Myocyte (in vitro differentiated cells): Measurements from ENCODE around the gene ZNF155. TPM values are rescaled to one million over a fixed set of nuclear protein-coding genes. Genes with fewer than 3 reads are reported as not detected.

Experiments used
- DNase-seq: peaks from one replicate; pipeline ENCODE4 v3.0.0-alpha.2; 2012; ENCODE audit warnings: low read depth
- total RNA-seq: library from RNA; depleted of rRNA; stranded (reverse); fragments of >200 nt; gene quantifications from 2 replicates; pipeline ENCODE4 v1.2.3, GENCODE V29; 2014

Gene ZNF155
- total RNA-seq, 1 donor from 2014 or later: 7.3 TPM

DNA sequence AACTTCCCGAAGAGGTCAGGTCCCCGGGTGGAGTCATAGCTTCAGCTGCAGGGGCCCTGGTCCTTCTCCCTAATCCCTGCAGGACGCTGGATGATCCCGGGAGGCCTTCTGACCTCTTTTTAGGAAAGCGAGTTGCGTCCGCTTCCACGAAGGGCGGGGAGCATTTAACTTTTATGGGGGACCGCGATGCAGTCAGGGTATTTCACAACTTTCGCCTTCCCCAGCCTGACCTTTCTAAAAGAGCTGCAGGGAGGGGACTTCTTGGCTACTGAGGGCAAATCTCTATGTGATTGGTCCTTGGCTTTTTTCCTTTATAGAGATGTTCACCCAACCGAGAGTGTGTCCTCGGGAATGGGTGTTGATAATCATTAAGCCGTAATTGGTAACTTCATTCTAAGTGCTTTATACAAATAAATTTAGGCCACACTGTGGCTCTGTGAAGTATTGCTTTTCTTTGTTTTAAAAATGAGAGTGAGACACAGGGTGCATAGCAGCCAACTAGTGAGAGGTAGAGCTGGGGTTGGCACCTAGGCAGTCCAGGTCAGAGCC lies 19.5 kb downstream of the ZNF155 start:
- DNase-seq: peak; percentile 6

DNA sequence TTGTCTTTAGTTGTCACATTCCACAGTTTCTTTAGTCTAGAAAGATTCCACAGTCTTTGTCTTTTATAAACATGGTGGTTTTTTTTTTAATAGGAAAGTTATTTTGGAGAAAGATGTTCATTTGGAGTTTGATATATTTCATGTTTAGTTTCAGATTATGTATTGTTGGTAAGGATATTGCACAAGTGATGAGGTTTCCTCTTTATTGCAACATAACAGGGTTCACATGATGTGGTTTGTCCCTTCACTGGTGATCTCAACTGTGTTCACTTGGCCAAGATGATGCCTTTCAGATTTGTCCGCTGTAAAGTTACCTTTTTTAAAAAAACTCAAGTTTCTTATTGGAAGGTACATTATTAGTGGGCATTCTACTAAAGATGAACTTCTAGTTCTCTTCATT lies 22.0 kb downstream of the ZNF155 start:
- DNase-seq: no peak

DNA sequence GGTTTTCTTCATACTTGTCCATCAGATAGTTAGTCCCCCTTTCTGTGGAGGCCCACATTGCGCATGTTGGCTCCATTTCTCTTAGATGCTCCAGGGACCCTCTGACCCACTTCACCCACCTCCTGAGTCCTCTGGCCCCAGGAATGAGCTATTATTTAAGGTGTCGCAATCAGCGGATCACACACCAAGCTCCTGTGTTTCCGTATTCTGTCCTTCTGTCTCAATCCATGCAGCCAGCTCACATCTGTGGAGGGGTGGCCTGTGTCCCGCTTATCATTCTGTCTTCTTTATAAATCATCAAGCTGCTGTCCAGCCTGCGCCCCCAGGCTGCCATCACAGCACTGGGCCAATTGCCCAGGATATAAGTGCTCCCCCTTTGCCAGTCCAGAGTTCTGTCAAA lies 23.5 kb downstream of the ZNF155 start:
- DNase-seq: no peak

DNA sequence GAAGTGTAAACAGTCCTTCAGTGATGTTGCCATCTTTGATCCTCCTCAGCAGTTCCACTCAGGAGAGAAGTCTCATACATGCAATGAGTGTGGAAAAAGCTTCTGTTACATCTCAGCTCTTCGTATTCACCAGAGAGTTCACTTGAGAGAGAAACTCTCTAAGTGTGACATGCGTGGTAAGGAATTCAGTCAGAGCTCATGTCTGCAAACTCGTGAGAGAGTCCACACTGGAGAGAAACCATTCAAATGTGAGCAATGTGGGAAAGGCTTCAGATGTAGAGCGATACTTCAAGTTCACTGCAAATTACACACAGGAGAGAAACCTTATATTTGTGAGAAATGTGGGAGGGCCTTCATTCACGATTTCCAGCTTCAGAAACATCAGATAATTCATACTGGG lies 26.5 kb downstream of the ZNF155 start:
- no peak for DNase-seq

DNA sequence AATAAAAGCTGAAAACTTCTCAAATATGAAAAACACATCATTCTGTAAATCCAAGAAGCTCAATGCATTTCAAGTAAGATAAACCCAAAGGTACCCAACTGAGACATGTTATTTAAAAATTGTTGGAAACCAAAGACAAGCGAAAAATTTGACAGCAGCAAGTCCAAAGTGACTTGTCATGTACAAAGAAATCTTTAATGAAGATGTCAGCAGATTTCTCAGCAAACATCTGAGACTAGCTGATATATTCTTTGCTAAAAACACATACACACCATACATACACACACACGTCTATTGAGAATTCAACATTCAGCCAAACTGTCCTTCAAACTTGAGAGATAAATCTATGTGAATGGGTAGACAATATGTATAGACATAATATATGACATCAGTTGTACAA lies 35.5 kb downstream of the ZNF155 start:
- DNase-seq: no peak

DNA sequence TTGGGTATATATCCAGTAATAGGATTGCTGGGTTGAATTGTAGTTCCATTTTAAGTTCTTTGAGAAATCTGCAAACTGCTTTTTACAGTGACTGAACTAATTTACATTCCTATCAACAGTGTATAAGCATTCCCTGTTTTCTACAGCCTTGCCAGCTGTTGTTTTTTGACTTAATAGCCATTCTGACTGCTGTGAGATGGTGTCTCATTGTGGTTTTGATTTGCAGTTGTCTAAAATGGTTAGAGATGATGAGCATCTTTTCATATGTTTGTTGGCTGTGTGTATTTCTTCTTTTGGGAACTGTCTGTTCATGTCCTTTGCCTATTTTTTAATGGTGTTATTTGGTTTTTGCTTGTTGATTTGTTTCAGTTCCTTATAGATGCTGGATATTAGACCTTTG lies 37.2 kb downstream of the ZNF155 start:
- DNase-seq: peak; percentile 55

DNA sequence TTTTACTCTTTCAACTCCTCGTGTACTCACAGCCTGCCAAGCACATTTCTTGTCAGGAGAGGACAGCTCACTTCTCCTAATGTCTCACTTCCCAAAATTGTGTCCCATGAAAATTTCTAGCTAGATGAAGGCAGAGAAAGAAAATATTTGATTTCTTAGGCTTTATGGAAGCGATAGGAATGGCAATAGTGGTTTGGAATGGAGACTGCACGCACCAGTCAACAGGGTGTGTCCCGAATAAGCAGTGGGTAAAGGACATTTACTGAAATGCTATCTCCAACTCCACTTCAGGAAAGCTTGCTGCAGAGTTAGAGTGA lies 40.9 kb downstream of the ZNF155 start:
- DNase-seq: no peak

DNA sequence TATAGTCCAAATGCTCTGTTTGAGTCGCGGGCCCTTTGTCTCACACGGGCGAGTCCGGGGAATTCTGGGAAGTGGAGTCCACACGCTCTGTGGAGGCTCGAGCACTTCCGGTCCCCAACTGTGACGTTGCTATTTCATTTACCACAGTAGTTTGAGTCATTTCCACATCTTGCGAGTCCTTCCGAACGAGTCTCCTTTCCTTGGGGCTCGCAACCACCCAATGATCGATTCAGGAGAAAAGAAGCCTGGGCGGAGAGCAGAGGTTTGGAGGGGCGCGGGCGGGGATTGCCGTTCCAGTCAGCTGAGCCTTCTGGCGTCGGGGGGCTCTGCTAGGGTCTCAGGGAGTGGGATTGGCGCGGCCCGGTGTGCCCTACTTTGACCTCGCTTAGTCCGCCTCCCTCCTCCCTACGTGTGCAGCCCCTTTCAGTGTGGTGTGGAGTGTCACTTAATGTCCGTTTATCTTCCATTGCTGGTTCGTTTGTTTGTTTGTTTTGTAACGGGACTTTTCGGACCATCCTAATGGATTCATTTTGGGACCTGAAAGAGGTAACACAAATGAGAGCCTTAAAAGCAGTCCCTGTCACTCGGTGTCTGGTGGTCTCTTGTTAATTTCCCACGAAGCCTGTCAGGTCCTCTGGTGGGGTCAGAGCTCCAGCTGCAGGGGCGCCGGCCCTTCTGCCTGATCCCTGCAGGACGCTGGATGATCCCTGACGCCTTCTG lies 41.4 kb downstream of the ZNF155 start, which contains the start of gene ZNF222:
ZNF222 (plus strand) TSS at position 163 of the 720 bp plus-strand sequence; CDS start at position 221, 58 bp downstream.
- DNase-seq: peak; percentile 92

DNA sequence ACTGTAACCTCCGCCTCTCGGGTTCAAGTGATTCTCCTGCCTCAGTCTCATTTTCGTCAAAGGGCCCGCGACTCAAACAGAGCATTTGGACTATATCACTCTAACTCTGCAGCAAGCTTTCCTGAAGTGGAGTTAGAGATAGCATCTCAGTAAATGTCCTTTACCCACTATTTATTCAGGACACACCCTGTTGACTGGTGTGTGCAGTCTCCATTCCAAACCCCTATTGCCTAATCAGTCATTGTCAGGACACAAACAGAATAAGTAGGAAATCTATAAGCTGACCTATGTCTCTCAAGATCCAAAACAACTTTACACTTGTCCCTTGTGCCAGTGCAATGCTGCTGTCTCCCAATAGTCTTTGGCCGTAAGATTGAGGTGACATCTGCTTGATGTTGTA lies 42.6 kb downstream of the ZNF155 start:
- DNase-seq: no peak

DNA sequence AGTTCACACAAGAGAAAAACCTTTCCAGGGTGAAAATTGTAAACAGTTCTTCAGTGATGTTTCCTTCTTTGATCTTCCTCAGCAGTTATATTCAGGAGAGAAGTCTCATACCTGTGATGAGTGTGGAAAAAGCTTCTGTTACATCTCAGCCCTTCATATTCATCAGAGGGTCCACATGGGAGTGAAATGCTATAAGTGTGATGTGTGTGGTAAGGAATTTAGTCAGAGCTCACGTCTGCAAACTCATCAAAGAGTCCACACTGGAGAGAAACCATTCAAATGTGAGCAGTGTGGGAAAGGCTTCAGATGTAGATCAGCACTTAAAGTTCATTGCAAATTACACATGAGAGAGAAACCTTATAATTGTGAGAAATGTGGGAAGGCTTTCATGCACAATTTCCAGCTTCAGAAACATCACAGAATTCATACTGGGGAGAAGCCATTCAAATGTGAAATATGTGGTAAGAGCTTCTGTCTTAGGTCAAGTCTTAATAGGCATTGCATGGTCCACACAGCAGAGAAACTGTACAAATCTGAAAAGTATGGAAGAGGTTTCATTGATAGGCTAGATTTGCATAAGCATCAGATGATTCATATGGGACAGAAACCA lies 48.1 kb downstream of the ZNF155 start:
- no peak for DNase-seq

DNA sequence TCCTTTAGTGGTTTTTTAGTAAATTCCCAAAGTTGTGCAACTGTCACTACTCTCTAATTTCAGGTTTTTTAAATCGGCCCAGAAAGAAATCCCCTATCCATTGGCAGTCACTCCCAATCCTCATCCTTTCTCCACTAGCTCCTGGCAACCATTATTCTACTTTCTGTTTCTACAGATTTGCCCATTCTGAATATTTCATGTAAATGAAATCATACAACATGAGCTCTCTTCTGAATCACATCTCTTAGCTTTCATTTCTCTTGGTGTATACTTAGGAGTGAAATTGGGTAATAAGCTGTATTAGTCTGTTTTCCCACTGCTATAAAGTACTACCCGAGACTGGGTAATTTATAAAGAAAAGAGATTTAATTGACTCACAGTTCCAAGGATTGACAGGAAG lies 58.2 kb downstream of the ZNF155 start:
- DNase-seq: no peak

Other genes starting within 250 kb of the ZNF155 start
- gene SMG9, start 229.2 kb upstream of the ZNF155 start, total RNA-seq: 16.0 and 19.3 TPM in 2 replicates
- 0.27 and 1.6 TPM in 2 replicates for gene KCNN4, start 203.2 kb upstream of the ZNF155 start, total RNA-seq
- 0.11 TPM in 1 of 2 replicates, not detected in the other for gene LYPD5, start 181.7 kb upstream of the ZNF155 start, total RNA-seq
- 14.4 and 27.3 TPM in 2 replicates for gene ZNF283, start 156.9 kb upstream of the ZNF155 start, total RNA-seq
- gene ZNF404, start 100.2 kb upstream of the ZNF155 start, total RNA-seq: 0.47 and 2.0 TPM in 2 replicates
- gene ZNF45, start 48.9 kb upstream of the ZNF155 start, total RNA-seq: 13.0 and 13.2 TPM in 2 replicates
- 3.8 and 5.5 TPM in 2 replicates for gene ZNF221, start 33.0 kb upstream of the ZNF155 start, total RNA-seq
- gene ZNF230, start 18.8 kb downstream of the ZNF155 start, total RNA-seq: 3.0 and 3.6 TPM in 2 replicates
- 3.0 and 5.6 TPM in 2 replicates for gene ZNF222, start 41.2 kb downstream of the ZNF155 start, total RNA-seq
- gene ZNF223, start 67.8 kb downstream of the ZNF155 start, total RNA-seq: 3.9 and 5.8 TPM in 2 replicates
- 3.0 and 3.6 TPM in 2 replicates for gene ZNF284, start 88.0 kb downstream of the ZNF155 start, total RNA-seq
- gene ZNF224, start 110.2 kb downstream of the ZNF155 start, total RNA-seq: 11.7 and 19.4 TPM in 2 replicates
- gene ZNF225, start 129.2 kb downstream of the ZNF155 start, total RNA-seq: 4.9 and 5.7 TPM in 2 replicates
- gene ZNF234, start 157.4 kb downstream of the ZNF155 start, total RNA-seq: 15.5 and 16.9 TPM in 2 replicates
- gene ZNF226, start 180.9 kb downstream of the ZNF155 start, total RNA-seq: 18.9 and 23.2 TPM in 2 replicates
- 15.9 and 19.1 TPM in 2 replicates for gene ZNF227, start 228.3 kb downstream of the ZNF155 start, total RNA-seq